Fibroblast of gingiva (primary cell): ENCODE measurements around the gene STK16.

ENCODE experiments used
- DNase-seq: peaks from one replicate; pipeline ENCODE4 v3.0.0-alpha.2; 2011; ENCODE audit warnings: low read depth

Gene STK16

GRCh38 chr2:219289195-219289536 is 43.9 kb downstream of the STK16 start:
- no peak for DNase-seq

DNA sequence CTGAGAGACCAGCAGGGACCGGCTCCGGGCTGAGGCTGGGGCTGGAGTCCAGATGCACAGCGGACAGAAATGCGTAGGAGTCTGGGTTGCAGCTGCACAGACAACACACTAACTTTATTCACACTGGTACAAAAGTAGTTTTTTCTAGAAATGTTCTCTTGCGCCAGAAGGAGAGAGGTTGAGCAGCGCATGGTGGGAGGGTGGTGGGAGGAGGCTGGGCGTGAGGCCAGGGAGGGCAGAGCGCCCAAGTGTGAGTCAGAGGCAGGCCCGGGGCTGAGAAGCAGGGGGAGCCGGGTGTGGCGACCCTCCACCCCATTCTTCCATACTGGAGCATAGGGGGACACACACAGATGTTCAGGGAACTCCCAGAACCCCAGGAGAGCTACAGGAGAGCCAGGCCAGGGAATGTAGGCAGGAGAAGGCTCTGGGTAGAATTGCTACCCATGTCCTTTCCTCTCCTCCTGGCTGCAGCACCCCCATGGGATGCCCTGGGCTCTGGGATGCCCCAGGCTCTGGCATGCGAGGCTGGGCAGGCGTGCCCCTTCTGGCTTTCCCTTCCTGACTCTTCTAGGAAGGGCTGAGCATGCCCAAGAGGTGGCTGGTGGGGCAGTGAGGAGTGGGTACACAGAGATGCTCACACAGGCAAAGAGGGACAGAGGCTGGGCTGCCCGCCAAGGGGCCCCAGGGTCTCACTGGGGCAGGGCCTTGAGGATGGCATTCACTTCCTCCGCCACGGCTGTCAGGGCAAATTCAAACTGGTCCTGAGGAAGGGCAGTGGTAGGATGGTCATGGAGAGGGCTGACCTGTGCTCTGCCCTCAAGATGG is 44.5 kb downstream of the STK16 start:
- DNase-seq, result peak; percentile 91

- no peak for DNase-seq
Measured at GRCh38 chr2:219290381-219291171, 45.3 kb downstream of the STK16 start.

- no peak for DNase-seq
Measured at GRCh38 chr2:219291394-219291793, 46.1 kb downstream of the STK16 start.

DNA sequence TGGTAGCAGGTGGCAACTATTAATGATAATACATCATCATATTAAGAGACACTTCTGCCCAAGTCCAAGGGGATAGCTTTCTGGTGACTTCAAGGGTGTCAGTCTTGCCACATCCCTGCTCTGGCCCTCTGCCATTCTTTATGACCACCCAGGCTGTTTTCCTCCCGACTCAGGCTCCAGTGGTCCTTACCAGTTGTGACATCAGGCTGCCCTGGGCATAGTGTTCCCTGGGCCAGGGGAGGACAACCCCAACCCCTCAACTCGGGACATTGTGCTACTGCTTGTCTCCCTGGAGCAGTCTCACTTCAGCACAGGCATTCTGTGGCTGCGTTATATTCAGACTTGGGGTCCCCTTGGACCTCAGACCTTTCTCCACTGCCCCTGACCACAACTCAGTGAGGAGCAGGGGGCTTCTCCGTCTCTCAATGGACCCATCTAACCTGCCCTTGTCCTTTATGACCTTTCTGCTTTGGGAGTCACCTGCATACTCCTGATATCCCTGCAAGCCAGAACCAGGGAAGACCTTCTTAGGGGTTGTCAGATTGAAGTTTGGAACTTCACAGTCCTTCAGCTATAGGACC is 46.7 kb downstream of the STK16 start:
- no peak for DNase-seq

DNA sequence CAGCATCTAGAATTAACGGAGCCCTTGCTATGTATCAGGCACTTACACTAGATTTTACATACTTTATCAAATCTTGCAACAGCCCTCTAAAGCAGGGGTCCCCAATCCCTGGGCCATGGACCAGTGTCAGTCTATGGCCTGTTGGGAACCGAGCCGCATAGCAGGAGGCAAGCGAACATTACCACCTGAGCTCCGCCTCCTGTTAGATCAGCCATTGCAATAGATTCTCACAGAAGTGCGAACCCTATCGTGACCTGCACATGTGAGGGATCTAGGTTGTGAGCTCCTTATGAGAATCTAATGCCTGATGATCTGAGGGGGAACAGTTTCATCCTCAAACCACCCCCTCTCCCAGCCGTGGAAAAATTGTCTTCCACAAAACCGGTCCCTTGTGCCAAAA is 47.3 kb downstream of the STK16 start:
- DNase-seq, result no peak

GRCh38 chr2:219293736-219294231 is 48.5 kb downstream of the STK16 start:
- no peak for DNase-seq

GRCh38 chr2:219294356-219295351 is 49.4 kb downstream of the STK16 start:
- peak; percentile 63 for DNase-seq

GRCh38 chr2:219296142-219296541 is 50.9 kb downstream of the STK16 start:
- no peak for DNase-seq

DNA sequence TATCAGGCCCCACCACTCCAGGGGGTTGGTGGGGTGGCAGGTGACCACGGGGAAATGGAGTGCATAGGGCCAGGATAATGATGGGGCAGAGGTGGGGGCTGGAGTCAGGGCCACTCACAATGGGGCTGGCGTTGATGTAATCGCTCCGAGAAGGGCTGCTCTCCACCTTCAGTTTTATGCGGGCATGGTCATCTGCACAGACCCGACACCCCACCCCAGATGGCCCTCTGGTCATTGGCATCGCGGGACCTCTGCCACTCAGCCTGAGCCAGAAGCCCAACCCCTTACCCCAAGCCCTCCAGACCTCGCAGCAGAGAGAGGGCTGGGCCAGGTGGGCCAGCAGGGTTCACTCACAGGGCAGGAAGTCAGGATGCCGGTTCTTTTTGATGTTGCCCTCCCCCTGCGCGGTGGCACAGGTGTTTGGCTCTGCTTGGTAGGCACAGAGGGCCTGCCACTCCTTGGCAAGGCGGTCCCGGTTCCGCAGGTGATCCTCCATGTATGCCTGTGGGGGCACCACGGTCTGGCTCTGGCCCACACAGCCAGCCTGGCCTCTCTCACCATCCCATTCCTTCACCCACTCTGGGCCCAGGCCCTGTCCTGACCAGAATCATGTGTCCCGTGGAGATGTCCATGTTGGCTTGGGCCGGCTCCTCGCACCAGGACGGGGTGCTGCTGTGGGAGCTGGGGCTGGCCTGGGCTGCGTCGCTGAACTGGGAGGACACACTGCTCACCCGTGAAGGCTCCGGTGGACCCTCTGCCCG is 51.5 kb downstream of the STK16 start:
- no peak for DNase-seq

GRCh38 chr2:219297766-219298456 is 52.6 kb downstream of the STK16 start:
- no peak for DNase-seq

GRCh38 chr2:219298759-219299371 is 53.6 kb downstream of the STK16 start:
- DNase-seq, result peak; percentile 58

DNA sequence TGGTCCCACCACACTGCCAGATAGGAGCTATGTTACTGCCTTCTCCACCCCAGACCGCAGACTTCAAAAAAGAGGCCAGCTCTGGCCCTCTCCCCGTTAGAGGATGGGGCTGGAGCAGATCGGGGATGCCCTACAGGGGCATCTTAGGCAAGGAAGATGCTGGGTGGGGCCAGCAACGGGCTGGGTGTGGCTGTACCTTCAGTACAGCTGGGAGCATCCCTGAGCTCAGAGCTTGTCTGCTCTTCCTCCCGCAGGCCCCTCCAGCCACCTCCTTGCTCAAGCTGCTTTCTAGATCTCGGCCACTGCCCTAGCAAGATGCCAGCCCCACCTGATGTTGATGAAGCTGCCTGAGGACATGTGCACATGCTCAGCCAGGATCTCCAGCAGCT is 54.1 kb downstream of the STK16 start:
- no peak for DNase-seq
